Gastroesophageal sphincter (tissue), 4 donors: ENCODE results near the gene MPP4. TPM values are rescaled to one million over a fixed set of nuclear protein-coding genes. Genes with fewer than 3 reads are reported as not detected.

Source experiments
- ATAC-seq: fragments of 150-250 bp; one replicate; pipeline ENCODE4 v1.9.1; 2016; ENCODE audit warnings: mild to moderate bottlenecking, moderate library complexity
- H3K27ac ChIP-seq, 4 donors: fragments of 200-600 bp; sonication (generic) in 3 of 4; 1 replicate in 3 of 4; 2 replicates in 1 of 4; pipeline ENCODE4 v1.5.1; 2016 to 2019
- H3K27me3 ChIP-seq: fragments of 200-600 bp; sonication (generic); one replicate; pipeline ENCODE4 v1.5.1; 2019
- H3K36me3 ChIP-seq, 2 donors: fragments of 200-600 bp; sonication (generic); one replicate each; pipeline ENCODE4 v1.5.1; 2019; ENCODE audit warnings: control low read depth in 1 of 2
- H3K4me1 ChIP-seq, 3 donors: fragments of 200-600 bp; sonication (generic); 1 replicate in 2 of 3; 2 replicates in 1 of 3; pipeline ENCODE4 v1.5.1; 2016 to 2019; ENCODE audit warnings: control low read depth in 2 of 3
- H3K4me3 ChIP-seq, 2 donors: fragments of 200-600 bp; sonication (generic); one replicate each; pipeline ENCODE4 v1.5.1; 2019; ENCODE audit warnings: mild to moderate bottlenecking in 1 of 2, moderate library complexity in 1 of 2
- H3K9me3 ChIP-seq, 3 donors: fragments of 200-600 bp; sonication (generic); one replicate each; pipeline ENCODE4 v1.5.1; 2017 to 2019; ENCODE audit warnings: control low read depth in 2 of 3
- EP300 ChIP-seq: sonication (generic); formaldehyde crosslinking; IDR thresholded peaks from one replicate; pipeline ENCODE4 v1.6.1; 2017; ENCODE audit warnings: antibody characterized with exemption, mild to moderate bottlenecking
- POLR2A ChIP-seq, 2 donors: fragments of 450-650 bp; IDR thresholded peaks; one replicate each; pipeline ENCODE4 v1.6.1; 2017; ENCODE audit warnings: antibody characterized with exemption in 2 of 2, mild to moderate bottlenecking in 2 of 2, moderate library complexity in 1 of 2
- POLR2AphosphoS5 ChIP-seq: sonication (generic); formaldehyde crosslinking; IDR thresholded peaks from one replicate; pipeline ENCODE4 v1.6.1; 2017; ENCODE audit warnings: antibody characterized with exemption
- WGBS, 2 donors: methylation state at CpG; one replicate each; pipeline ENCODE4 v1.1.5; 2018; ENCODE audit warnings: low coverage in 1 of 2; 5-methylcytosine and 5-hydroxymethylcytosine counted together
- total RNA-seq, 4 donors: library from RNA; depleted of rRNA; stranded (reverse); fragments of >200 nt; gene quantifications; one replicate each; pipeline ENCODE4 v1.1.0, GENCODE V29; 2016
- TF ChIP-seq, protein P1 (sequence below), 4 experiments: fragments of 200-600 bp in 2 of 4; fragments of 450-650 bp in 2 of 4; sonication (generic) in 1 of 4; IDR thresholded peaks; one replicate each; pipeline ENCODE4 v1.5.1; 2017 to 2019; ENCODE audit warnings: antibody characterized with exemption in 4 of 4, mild to moderate bottlenecking in 2 of 4, moderate library complexity in 2 of 4

Gene MPP4, protein sequence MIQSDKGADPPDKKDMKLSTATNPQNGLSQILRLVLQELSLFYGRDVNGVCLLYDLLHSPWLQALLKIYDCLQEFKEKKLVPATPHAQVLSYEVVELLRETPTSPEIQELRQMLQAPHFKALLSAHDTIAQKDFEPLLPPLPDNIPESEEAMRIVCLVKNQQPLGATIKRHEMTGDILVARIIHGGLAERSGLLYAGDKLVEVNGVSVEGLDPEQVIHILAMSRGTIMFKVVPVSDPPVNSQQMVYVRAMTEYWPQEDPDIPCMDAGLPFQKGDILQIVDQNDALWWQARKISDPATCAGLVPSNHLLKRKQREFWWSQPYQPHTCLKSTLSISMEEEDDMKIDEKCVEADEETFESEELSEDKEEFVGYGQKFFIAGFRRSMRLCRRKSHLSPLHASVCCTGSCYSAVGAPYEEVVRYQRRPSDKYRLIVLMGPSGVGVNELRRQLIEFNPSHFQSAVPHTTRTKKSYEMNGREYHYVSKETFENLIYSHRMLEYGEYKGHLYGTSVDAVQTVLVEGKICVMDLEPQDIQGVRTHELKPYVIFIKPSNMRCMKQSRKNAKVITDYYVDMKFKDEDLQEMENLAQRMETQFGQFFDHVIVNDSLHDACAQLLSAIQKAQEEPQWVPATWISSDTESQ
- total RNA-seq = under 1 TPM in 2 of 4 donors, not detected in 2; 0.27 to 0.35 TPM

DNA sequence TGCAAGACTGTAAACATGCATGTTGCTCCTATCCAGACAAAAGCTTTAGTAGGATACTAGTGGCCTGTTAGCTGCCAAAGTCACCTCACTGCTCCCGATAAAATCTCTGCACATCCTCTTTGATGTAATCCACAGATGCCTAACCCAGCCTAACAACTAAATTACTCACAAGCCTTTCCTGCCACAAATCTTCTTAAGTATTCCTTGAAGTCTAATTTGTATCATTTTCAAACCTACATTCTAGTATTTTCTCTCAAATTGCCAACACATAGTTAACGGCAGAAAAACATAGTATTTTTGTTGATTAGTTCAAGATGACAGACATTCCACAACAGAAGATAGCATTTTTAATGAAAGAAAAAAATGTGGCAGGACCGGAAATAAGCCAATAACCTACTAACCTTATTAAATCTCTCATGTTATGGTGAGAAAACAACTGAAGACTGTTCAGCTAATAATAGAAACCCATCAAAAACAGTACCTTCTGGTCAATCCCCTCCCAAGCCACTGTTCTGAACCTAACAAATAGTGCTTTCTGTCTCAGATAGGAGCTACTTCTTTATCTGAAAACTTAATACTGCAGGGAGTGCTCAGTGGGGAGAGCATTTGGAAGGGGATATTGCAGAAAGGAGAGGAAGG, at the start of gene MPP4:
MPP4 (minus strand) TSS at position 57 of the 639 bp plus-strand sequence. CDS start 4,690 bp downstream, outside the sequence.
- WGBS, 2 donors = 41 to 46% methylated on average over 3 of the region's 3 CpGs
- Histone ChIP-seq H3K27ac (peak within 1 kb of the TSS in 3 of 4 donors; percentile 5 to 30 (median 15)), H3K9me3 (no peaks in the 10 kb centered on the region), H3K4me1 (peaks cover 0 to 15% (median 0%) of the 10 kb centered on the region in 3 donors), H3K27me3 (no peaks in the 10 kb centered on the region), H3K36me3 (peaks cover 0 to 34% of the 10 kb centered on the region in 2 donors), H3K4me3 (no peak within 1 kb of the TSS)
- TF ChIP-seq POLR2AphosphoS5 (no peak), POLR2A (IDR thresholded peaks at IDR 0.05) (no peak), EP300 (no peak)
- TF ChIP-seq, protein P1, sequence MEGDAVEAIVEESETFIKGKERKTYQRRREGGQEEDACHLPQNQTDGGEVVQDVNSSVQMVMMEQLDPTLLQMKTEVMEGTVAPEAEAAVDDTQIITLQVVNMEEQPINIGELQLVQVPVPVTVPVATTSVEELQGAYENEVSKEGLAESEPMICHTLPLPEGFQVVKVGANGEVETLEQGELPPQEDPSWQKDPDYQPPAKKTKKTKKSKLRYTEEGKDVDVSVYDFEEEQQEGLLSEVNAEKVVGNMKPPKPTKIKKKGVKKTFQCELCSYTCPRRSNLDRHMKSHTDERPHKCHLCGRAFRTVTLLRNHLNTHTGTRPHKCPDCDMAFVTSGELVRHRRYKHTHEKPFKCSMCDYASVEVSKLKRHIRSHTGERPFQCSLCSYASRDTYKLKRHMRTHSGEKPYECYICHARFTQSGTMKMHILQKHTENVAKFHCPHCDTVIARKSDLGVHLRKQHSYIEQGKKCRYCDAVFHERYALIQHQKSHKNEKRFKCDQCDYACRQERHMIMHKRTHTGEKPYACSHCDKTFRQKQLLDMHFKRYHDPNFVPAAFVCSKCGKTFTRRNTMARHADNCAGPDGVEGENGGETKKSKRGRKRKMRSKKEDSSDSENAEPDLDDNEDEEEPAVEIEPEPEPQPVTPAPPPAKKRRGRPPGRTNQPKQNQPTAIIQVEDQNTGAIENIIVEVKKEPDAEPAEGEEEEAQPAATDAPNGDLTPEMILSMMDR (IDR thresholded peaks at IDR 0.05) = no peak
- no peak for ATAC-seq

DNA sequence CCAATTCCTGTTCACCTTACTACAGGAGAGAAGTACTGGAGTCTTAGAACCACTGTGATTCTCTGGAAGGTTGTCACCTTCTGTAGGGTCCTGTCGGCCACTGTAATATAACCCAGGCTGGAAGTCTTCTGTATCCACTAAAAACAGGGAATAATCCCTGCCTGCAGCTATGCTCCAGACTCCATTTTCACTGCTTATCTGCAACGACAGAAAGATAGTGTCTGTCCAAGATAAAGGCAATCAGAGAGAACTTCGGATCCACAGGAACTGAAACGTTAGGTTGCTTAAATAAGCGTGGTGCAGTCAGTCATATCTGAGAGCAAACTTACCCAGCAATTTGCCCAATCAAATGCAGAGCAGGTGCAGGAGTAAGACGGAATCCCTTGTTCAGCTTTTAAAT, 48.1 kb upstream of the MPP4 start:
- 65 to 78% methylated on average over 2 to 3 of the region's 6 CpGs for WGBS, 2 donors
- H3K27ac ChIP-seq = no peak overlapping the region
- H3K4me3 ChIP-seq = no peak overlapping the region
- peaks cover 0 to 82% of the 10 kb centered on the region in 2 donors for H3K36me3 ChIP-seq
- H3K27me3 ChIP-seq = no peaks in the 10 kb centered on the region
- no peaks in the 10 kb centered on the region for H3K4me1 ChIP-seq
- H3K9me3 ChIP-seq = no peaks in the 10 kb centered on the region
- no peak for ATAC-seq
- TF ChIP-seq POLR2A (IDR thresholded peaks at IDR 0.05) (no peak), EP300 (no peak), POLR2AphosphoS5 (no peak)
- TF ChIP-seq, protein P1 (IDR thresholded peaks at IDR 0.05) = no peak

DNA sequence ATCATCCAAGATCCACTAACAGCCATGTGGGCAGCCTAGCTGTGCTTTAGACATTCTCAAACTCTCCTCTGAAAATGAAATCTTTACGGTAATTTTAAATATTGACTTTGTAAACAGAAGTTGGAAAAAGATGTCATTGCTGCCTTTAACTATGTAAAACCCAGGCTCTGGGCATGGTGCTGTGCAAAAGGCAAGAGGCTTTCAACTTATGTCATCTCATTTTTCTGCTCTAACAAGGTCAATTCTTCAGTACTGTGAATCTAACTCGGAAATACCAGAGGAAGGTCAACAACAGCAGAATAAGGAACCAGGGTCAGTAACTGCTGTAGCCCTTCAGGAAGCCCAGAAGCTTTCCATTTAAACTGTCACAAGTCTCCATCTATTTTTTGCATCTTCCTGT, 37.0 kb upstream of the MPP4 start:
- no peak for ATAC-seq
- 84 to 93% methylated on average over 2 of the region's 2 CpGs for WGBS, 2 donors
- TF ChIP-seq, protein P1 (IDR thresholded peaks at IDR 0.05) = no peak
- no peak for TF ChIP-seq POLR2AphosphoS5
- TF ChIP-seq POLR2A (IDR thresholded peaks at IDR 0.05) = no peak
- no peak for TF ChIP-seq EP300
- Histone ChIP-seq H3K9me3 (no peaks in the 10 kb centered on the region), H3K36me3 (peaks cover 9 to 94% of the 10 kb centered on the region in 2 donors), H3K4me1 (no peaks in the 10 kb centered on the region), H3K27me3 (no peaks in the 10 kb centered on the region), H3K4me3 (no peak overlapping the region), H3K27ac (no peak overlapping the region)

DNA sequence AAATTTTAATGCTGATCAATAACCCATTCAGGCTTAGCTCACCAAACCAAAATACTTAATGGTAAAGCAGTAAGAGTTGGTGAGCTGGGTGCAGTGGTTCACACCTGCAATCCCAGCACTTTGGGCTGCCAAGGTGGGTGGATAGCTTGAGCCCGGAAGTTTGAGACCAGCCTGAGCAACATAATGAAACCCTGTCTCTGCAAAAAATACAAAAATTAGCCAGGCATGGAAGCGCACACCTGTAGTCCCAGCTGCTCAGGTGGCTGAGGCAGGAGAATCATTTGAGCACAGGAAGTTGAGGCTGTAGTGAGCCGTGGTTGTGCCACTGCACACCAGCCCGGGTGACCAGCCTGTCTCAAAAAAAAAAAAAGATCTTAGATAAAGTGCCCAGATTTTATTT, 35.7 kb upstream of the MPP4 start:
- H3K4me3 ChIP-seq = no peak overlapping the region
- no peak overlapping the region for H3K27ac ChIP-seq
- no peaks in the 10 kb centered on the region for H3K4me1 ChIP-seq
- H3K36me3 ChIP-seq = peaks cover 9 to 86% of the 10 kb centered on the region in 2 donors
- no peak for ATAC-seq
- TF ChIP-seq EP300 = no peak
- TF ChIP-seq POLR2A (IDR thresholded peaks at IDR 0.05) = no peak
- TF ChIP-seq, protein P1 (IDR thresholded peaks at IDR 0.05) = no peak
- TF ChIP-seq POLR2AphosphoS5 = no peak
- H3K27me3 ChIP-seq = no peaks in the 10 kb centered on the region
- 69 to 100% methylated on average over 1 to 2 of the region's 4 CpGs for WGBS, 2 donors
- H3K9me3 ChIP-seq = no peaks in the 10 kb centered on the region
